Keratinocyte (primary cell): Measurements from ENCODE around the gene DPYSL5. TPM values are rescaled to one million over a fixed set of nuclear protein-coding genes. Genes with fewer than 3 reads are reported as not detected.

ENCODE experiments used
- DNase-seq: peaks from one replicate; pipeline ENCODE4 v3.0.0-alpha.2; 2011; ENCODE audit warnings: low read depth, missing footprints, low spot score
- FAIRE-seq: peaks from 2 replicates; lab custom pipeline; 2011; peaks lifted over from hg19 to GRCh38; lab: Jason Lieb, UNC
- H2AFZ ChIP-seq: 2 replicates; pipeline ENCODE4 v1.6.0; 2012; ENCODE audit warnings: low read length, control low read depth, inconsistent platforms; ENCODE audit not compliant: control insufficient read depth
- H3K27ac ChIP-seq: 2 replicates; pipeline ENCODE4 v1.5.1; 2011; ENCODE audit warnings: low read length; ENCODE audit not compliant: control insufficient read depth, insufficient read depth
- H3K27me3 ChIP-seq: 3 replicates; pipeline ENCODE4 v1.6.0; 2011; ENCODE audit warnings: low read length; ENCODE audit not compliant: control insufficient read depth, insufficient read depth; ENCODE audit errors: extremely low read depth
- H3K36me3 ChIP-seq, 2 experiments: 2 replicates in 1 of 2; 3 replicates in 1 of 2; pipeline ENCODE4 v1.5.1; 2011; ENCODE audit warnings: low read length in 2 of 2, mild to moderate bottlenecking in 1 of 2; ENCODE audit not compliant: control insufficient read depth in 2 of 2, insufficient read depth in 2 of 2; ENCODE audit errors: extremely low read depth in 1 of 2
- H3K4me1 ChIP-seq: 3 replicates; pipeline ENCODE4 v1.5.1; 2011; ENCODE audit warnings: low read length; ENCODE audit not compliant: control insufficient read depth, insufficient read depth; ENCODE audit errors: extremely low read depth
- H3K4me2 ChIP-seq: 3 replicates; pipeline ENCODE4 v1.6.0; 2011; ENCODE audit warnings: low read depth, low read length; ENCODE audit not compliant: control insufficient read depth, insufficient read depth; ENCODE audit errors: extremely low read depth
- H3K4me3 ChIP-seq, 3 experiments: fragments of 200-600 bp in 1 of 3; sonication (generic) in 1 of 3; 2 replicates in 2 of 3; 3 replicates in 1 of 3; pipeline ENCODE4 v1.5.1; 2011 to 2016; ENCODE audit warnings: low read length in 3 of 3, mild to moderate bottlenecking in 3 of 3, control low read depth in 2 of 3, inconsistent platforms in 1 of 3, low read depth in 1 of 3, mixed read lengths in 1 of 3, mixed run types in 1 of 3, moderate library complexity in 1 of 3; ENCODE audit not compliant: control insufficient read depth in 2 of 3, insufficient read depth in 2 of 3; ENCODE audit errors: extremely low read depth in 1 of 3
- H3K79me2 ChIP-seq: 2 replicates; pipeline ENCODE4 v1.6.0; 2012; ENCODE audit warnings: low read length; ENCODE audit not compliant: control insufficient read depth, insufficient read depth
- H3K9ac ChIP-seq: 3 replicates; pipeline ENCODE4 v1.6.0; 2011; ENCODE audit warnings: low read length; ENCODE audit not compliant: control insufficient read depth, insufficient read depth; ENCODE audit errors: extremely low read depth
- H3K9me1 ChIP-seq: 3 replicates; pipeline ENCODE4 v1.6.0; 2011; ENCODE audit warnings: low read length; ENCODE audit not compliant: control insufficient read depth, insufficient read depth; ENCODE audit errors: extremely low read depth
- H3K9me3 ChIP-seq: 2 replicates; pipeline ENCODE4 v1.5.1; 2012; ENCODE audit warnings: low read depth, low read length; ENCODE audit not compliant: control insufficient read depth
- H4K20me1 ChIP-seq: 3 replicates; pipeline ENCODE4 v1.6.0; 2011; ENCODE audit warnings: low read length; ENCODE audit not compliant: control insufficient read depth, insufficient read depth; ENCODE audit errors: extremely low read depth
- EZH2 ChIP-seq: IDR thresholded peaks from one replicate; pipeline ENCODE4 v1.6.1; 2012; ENCODE audit warnings: inconsistent platforms, mild to moderate bottlenecking, low read length, moderate library complexity
- dilution Hi-C: fragments of 300-500 bp; cut with MboI; formaldehyde crosslinking; loops from one replicate; pipeline ENCODE4 v1.7.0; 2020; ENCODE audit warnings: low sequenced_read_pairs; ENCODE audit not compliant: extremely low pct_ligation_motif_present
- polyA plus RNA-seq, 5 experiments: library from polyadenylated mRNA; depleted of rRNA in 3 of 5; stranded (reverse) in 3 of 5; stranded (forward) in 1 of 5; unstranded in 1 of 5; fragments of >200 nt; gene quantifications; 1 replicate in 1 of 5; 2 replicates in 3 of 5; 3 replicates in 1 of 5; pipeline versions ENCODE4 v1.2.1 to v1.2.3, GENCODE V29; 2011 to 2012; ENCODE audit warnings: missing spikeins in 2 of 5, low read depth in 1 of 5, low replicate concordance in 1 of 5
- TF ChIP-seq, protein P1 (sequence below), 3 experiments: IDR thresholded peaks in 1 of 3; conservative IDR thresholded peaks in 1 of 3; optimal IDR thresholded peaks in 1 of 3; 2 replicates in 2 of 3; 3 replicates in 1 of 3; pipeline versions ENCODE3 to v1.5.1; 2011; ENCODE audit warnings: low read length in 3 of 3, mild to moderate bottlenecking in 3 of 3, moderate library complexity in 2 of 3, control low read depth in 1 of 3, inconsistent platforms in 1 of 3; ENCODE audit not compliant: insufficient read depth in 2 of 3; ENCODE audit errors: extremely low read depth in 1 of 3

Gene DPYSL5
- polyA plus RNA-seq, 1 donor (not counting 4 experiments of a cell fraction or from before 2014, with no cell fraction given), result not detected

DNA sequence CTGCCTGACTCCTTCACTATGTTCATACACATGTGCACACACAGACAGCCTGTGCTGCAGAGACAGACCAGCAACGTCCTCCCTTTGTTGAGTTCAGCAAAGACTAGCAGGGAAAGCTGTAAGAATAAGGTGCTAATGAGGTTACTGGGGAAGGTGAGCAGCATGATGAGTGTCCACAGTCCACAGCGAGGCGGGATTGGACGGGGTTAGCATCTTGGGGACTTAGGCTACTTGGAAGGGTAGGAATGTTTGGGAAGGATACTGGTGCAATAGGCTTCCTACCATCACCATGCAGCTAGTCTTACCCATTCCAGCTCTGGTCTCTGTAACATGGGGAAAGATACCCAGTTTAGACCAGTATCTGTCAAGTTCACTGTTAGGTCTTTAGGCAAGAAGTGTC lies 41.9 kb downstream of the DPYSL5 start:
- Histone ChIP-seq H3K36me3 (no peaks in the 10 kb centered on the region), H3K4me1 (no peaks in the 10 kb centered on the region), H3K27ac (no peak overlapping the region), H3K27me3 (peaks cover 5% of the 10 kb centered on the region), H2AFZ (no peak overlapping the region), H3K9me3 (no peaks in the 10 kb centered on the region), H3K9me1 (no peaks in the 10 kb centered on the region), H3K4me3 (no peak overlapping the region), H3K9ac (no peak overlapping the region), H3K4me2 (no peak overlapping the region), H3K79me2 (no peaks in the 10 kb centered on the region), H4K20me1 (no peaks in the 10 kb centered on the region)
- TF ChIP-seq EZH2, result no peak
- TF ChIP-seq, protein P1, sequence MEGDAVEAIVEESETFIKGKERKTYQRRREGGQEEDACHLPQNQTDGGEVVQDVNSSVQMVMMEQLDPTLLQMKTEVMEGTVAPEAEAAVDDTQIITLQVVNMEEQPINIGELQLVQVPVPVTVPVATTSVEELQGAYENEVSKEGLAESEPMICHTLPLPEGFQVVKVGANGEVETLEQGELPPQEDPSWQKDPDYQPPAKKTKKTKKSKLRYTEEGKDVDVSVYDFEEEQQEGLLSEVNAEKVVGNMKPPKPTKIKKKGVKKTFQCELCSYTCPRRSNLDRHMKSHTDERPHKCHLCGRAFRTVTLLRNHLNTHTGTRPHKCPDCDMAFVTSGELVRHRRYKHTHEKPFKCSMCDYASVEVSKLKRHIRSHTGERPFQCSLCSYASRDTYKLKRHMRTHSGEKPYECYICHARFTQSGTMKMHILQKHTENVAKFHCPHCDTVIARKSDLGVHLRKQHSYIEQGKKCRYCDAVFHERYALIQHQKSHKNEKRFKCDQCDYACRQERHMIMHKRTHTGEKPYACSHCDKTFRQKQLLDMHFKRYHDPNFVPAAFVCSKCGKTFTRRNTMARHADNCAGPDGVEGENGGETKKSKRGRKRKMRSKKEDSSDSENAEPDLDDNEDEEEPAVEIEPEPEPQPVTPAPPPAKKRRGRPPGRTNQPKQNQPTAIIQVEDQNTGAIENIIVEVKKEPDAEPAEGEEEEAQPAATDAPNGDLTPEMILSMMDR (optimal IDR thresholded peaks at IDR 0.05 in 1 of 3, IDR thresholded peaks at IDR 0.05 in 1 of 3, conservative IDR thresholded peaks at IDR 0.05 in 1 of 3; ENCODE audit: extremely low read depth in 1 of 3, insufficient read depth in 2 of 3, low read length in 3 of 3), result no peak
- DNase-seq, result no peak
- dilution Hi-C loops, result no loop called here
- FAIRE-seq, result no peak

DNA sequence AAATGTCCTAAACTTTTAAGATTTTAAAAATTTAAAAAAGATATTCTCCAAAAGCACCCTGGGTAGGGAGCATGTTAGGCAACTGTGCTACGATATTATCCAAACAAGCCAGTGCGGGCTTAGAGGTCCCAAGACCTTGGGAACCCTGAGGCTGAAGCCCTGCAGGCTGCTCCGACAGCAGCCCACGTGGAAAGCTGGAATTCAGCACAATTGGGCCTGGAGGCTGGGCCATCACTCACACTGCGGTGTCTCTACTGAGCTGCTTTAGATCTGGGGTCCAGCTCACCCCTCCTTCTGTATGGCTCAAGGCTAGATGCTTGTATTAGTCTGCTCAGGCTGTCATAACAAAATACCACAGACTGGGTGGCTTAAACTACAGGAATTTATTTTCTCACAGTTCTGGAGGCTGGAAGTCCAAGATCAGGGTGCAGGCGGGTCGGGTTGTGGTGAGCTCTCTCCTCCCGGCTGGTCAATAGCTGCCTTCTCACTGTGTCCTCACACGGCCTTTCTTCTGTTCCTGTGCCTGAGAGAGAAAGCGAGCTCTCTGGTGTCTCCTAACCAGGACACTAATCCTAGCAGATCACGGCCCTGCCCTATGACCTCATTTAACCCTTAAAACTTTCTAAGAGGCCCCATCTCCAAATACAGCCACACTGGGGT lies 42.5 kb downstream of the DPYSL5 start:
- Histone ChIP-seq H3K9ac (no peak overlapping the region), H4K20me1 (no peaks in the 10 kb centered on the region), H3K36me3 (no peaks in the 10 kb centered on the region), H3K4me1 (no peaks in the 10 kb centered on the region), H2AFZ (no peak overlapping the region), H3K9me3 (no peaks in the 10 kb centered on the region), H3K4me2 (no peak overlapping the region), H3K27ac (no peak overlapping the region), H3K9me1 (no peaks in the 10 kb centered on the region), H3K4me3 (no peak overlapping the region), H3K27me3 (peaks cover 5% of the 10 kb centered on the region), H3K79me2 (no peaks in the 10 kb centered on the region)
- dilution Hi-C loops, result no loop called here
- FAIRE-seq, result no peak
- no peak for TF ChIP-seq EZH2
- TF ChIP-seq, protein P1 (optimal IDR thresholded peaks at IDR 0.05 in 1 of 3, IDR thresholded peaks at IDR 0.05 in 1 of 3, conservative IDR thresholded peaks at IDR 0.05 in 1 of 3; ENCODE audit: extremely low read depth in 1 of 3, insufficient read depth in 2 of 3, low read length in 3 of 3), result no peak
- DNase-seq, result no peak
